Ovary (tissue), 9 donors: ENCODE data around the gene TMBIM4. TPM values are rescaled to one million over a fixed set of nuclear protein-coding genes. Genes with fewer than 3 reads are reported as not detected.
"Not testable (repeated sequence)": the region's sequence is repeated elsewhere in the genome, so short reads cannot be mapped to it uniquely, and the experiment has no call there.

Experiments
- DNase-seq, 5 donors: peaks; one replicate each; pipeline ENCODE4 v3.0.0-alpha.2; 2019 to 2020
- H3K27ac ChIP-seq, 2 donors: fragments of 200-600 bp; one replicate each; pipeline versions ENCODE4 v1.5.1 to v1.8.0; 2019 to 2022
- H3K27me3 ChIP-seq: fragments of 200-600 bp; one replicate; pipeline ENCODE4 v1.8.0; 2022
- H3K36me3 ChIP-seq: fragments of 200-600 bp; sonication (generic); one replicate; pipeline ENCODE4 v1.5.1; 2019
- H3K4me1 ChIP-seq: one replicate; pipeline ENCODE4 v1.8.1; 2013; ENCODE audit warnings: mild to moderate bottlenecking, moderate library complexity; ENCODE audit not compliant: insufficient read depth
- H3K4me3 ChIP-seq: fragments of 200-600 bp; sonication (generic); one replicate; pipeline ENCODE4 v1.5.1; 2017
- H3K9me3 ChIP-seq, 2 donors: fragments of 200-600 bp in 1 of 2; sonication (generic) in 1 of 2; one replicate each; pipeline versions ENCODE4 v1.5.1 to v1.8.1; 2013 to 2019; ENCODE audit warnings: mild to moderate bottlenecking in 1 of 2, moderate library complexity in 1 of 2
- CTCF ChIP-seq, 3 donors: fragments of 450-650 bp in 2 of 3; fragments of 200-600 bp in 1 of 3; IDR thresholded peaks; one replicate each; pipeline versions ENCODE4 v1.5.1 to v1.8.0; 2016 to 2022; ENCODE audit warnings: antibody characterized with exemption in 3 of 3, mild to moderate bottlenecking in 1 of 3
- EP300 ChIP-seq: sonication (generic); formaldehyde crosslinking; IDR thresholded peaks from one replicate; pipeline ENCODE4 v1.6.1; 2017; ENCODE audit warnings: antibody characterized with exemption
- POLR2A ChIP-seq: fragments of 450-650 bp; IDR thresholded peaks from one replicate; pipeline ENCODE4 v1.6.1; 2017; ENCODE audit warnings: antibody characterized with exemption, mild to moderate bottlenecking, moderate library complexity
- WGBS, 3 donors: extraction: QIAGEN DNeasy Blood & Tissue Kit in 1 of 3; methylation state at CpG; one replicate each; pipeline versions ENCODE4 v1.1.5 to v1.1.7; 2013 to 2017; 5-methylcytosine and 5-hydroxymethylcytosine counted together
- intact Hi-C, 4 donors: fragments of 100-400 bp; cut with DNase I; formaldehyde crosslinking; loops; one replicate each; pipeline versions ENCODE4 v1.11.0 to v1.15.1; 2022 to 2023
- polyA plus RNA-seq, 2 donors: library from polyadenylated mRNA; stranded (reverse); fragments of 200-250 nt in 1 of 2; fragments of 350-450 nt in 1 of 2; fragmentation: Illumina TruSeq in 1 of 2; extraction: RNeasy Lipid Tissue Mini Kit (QIAGEN cat#74804) in 1 of 2; gene quantifications; one replicate each; pipeline ENCODE4 v1.2.3, GENCODE V29; 2013 to 2014
- total RNA-seq, 7 donors: library from RNA; depleted of rRNA in 2 of 7; stranded (reverse); fragments of >200 nt in 2 of 7; fragmentation: NEBNext Ultra II Directional in 3 of 7; extraction: Animal tissue kit (Norgen Biotek cat#: 25700) in 3 of 7; gene quantifications; one replicate each; pipeline versions ENCODE4 v1.1.0 to v1.2.4, GENCODE V29; 2016 to 2023
- donor health status: DM: no; HTN: no; CAD: no; lungs with moderate emphysema.
- donor health status: DM: no; HTN: no; CAD: no.
- donor health status: Bipolar disorder and iron deficiency.
- donor health status: DM: yes; HTN: yes; CAD: no.
- donor health status: DM: no; HTN: no; CAD: no.
- donor health status: DM: yes; HTN: yes; CAD: no.

The TMBIM4 gene
- total and polyA plus RNA-seq, 9 donors, result 78.3 to 154 (median 112) TPM

GRCh38 chr12:66188584-66189485 lies 19.0 kb upstream of the TMBIM4 start, which contains the start of gene IRAK3:
Gene IRAK3, plus strand, starts transcription at chr12:66189214. Its CDS starts 86 bp downstream, at chr12:66189300.
- Histone ChIP-seq H3K36me3 (no peaks in the 10 kb centered on the region), H3K27me3 (no peaks in the 10 kb centered on the region), H3K27ac (peak within 1 kb of the TSS in 1 of 2 donors; percentile 50), H3K9me3 (no peaks in the 10 kb centered on the region), H3K4me1 (no peaks in the 10 kb centered on the region), H3K4me3 (peak within 1 kb of the TSS; percentile 35)
- 17 to 30% (median 28%) methylated on average over 49 to 82 of the region's 82 CpGs for WGBS, 3 donors
- peak; percentile 49 to 80 (median 63) for DNase-seq
- peak; percentile 57 for TF ChIP-seq POLR2A
- peak; percentile 82 for TF ChIP-seq EP300
- TF ChIP-seq CTCF (IDR thresholded peaks at IDR 0.05), result no peak
- intact Hi-C loops, result no loop called here

GRCh38 chr12:66187821-66188220 lies 18.0 kb upstream of the TMBIM4 start:
- DNase-seq, result no peak
- intact Hi-C loops, result no loop called here
- TF ChIP-seq POLR2A (no peak), EP300 (no peak), CTCF (IDR thresholded peaks at IDR 0.05) (no peak)
- no peaks in the 10 kb centered on the region for H3K36me3 ChIP-seq
- H3K27me3 ChIP-seq, result no peaks in the 10 kb centered on the region
- no peak overlapping the region for H3K27ac ChIP-seq
- H3K4me1 ChIP-seq, result no peaks in the 10 kb centered on the region
- 91 to 94% (median 92%) methylated on average over 4 of the region's 4 CpGs for WGBS, 3 donors
- no peaks in the 10 kb centered on the region for H3K9me3 ChIP-seq
- H3K4me3 ChIP-seq, result no peak overlapping the region

DNA sequence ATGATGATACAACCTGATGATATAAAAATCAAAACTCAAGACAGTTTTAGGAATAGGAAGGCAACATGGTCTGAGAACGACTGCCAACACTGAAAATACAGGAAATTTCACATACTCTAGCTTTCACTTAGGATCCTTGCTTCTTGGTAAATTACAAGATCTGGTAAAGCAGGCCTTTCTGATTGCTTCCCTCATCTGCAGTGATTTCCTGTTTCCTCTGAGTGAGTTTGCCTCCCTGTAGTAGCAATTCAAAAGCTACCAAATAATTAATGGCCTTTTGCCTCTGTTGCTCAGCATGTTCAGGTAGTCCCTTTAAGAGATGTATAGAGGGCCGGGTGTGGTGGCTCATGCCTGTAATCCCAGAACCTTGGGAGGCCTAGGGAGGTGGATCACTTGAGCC lies 17.2 kb upstream of the TMBIM4 start:
- no peak for TF ChIP-seq EP300
- no peak for TF ChIP-seq POLR2A
- no peak for TF ChIP-seq CTCF (IDR thresholded peaks at IDR 0.05)
- Histone ChIP-seq H3K27me3 (no peaks in the 10 kb centered on the region), H3K4me1 (no peaks in the 10 kb centered on the region), H3K27ac (no peak overlapping the region), H3K4me3 (no peak overlapping the region), H3K36me3 (no peaks in the 10 kb centered on the region), H3K9me3 (no peaks in the 10 kb centered on the region)
- DNase-seq, result no peak
- WGBS, 3 donors, result 77 to 82% (median 79%) methylated on average over 2 of the region's 2 CpGs
- intact Hi-C loops, result no loop called here

DNA sequence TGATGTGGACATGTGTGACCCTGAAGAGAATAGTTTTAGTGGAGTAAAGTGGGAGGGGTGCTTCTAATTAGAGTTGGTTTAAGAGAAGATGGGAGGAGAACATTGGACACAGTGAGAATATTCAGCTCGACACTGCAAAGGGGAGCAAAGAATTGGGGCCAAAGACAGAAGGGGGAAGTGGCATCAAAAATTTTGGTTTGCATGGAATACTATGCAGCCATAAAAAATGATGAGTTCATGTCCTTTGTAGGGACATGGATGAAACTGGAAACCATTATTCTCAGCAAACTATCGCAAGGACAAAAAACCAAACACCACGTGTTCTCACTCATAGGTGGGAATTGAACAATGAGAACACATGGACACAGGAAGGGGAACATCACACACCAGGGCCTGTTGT lies 15.0 kb upstream of the TMBIM4 start:
- H3K9me3 ChIP-seq, intact Hi-C loops, DNase-seq, H3K4me1 ChIP-seq, H3K27ac ChIP-seq, H3K27me3 ChIP-seq, H3K36me3 ChIP-seq, H3K4me3 ChIP-seq: not testable (repeated sequence)
- WGBS, 3 donors, result 89 to 95% (median 92%) methylated on average over 3 of the region's 3 CpGs

DNA sequence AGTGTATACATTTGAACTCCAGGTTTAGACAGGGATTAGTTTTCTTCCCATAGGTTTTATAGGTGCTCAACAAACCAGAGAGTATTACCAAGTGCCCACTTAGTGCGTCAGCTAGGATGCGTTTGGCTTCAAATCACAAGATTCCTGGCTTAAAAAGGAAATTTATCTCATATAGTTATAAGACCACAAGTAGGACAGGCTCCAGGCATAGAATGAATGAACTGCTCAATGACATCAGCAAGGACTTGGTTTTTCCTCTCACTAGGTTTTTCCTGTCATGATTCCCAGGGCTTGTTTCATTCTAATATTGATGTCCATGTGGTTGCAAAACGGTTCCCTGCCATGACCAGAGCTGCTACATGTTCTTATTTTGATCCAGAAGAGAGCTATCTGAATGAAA lies 13.2 kb upstream of the TMBIM4 start:
- H3K4me3 ChIP-seq, result no peak overlapping the region
- intact Hi-C loops, result no loop called here
- DNase-seq, result no peak
- no peaks in the 10 kb centered on the region for H3K9me3 ChIP-seq
- TF ChIP-seq CTCF (IDR thresholded peaks at IDR 0.05) (no peak), POLR2A (no peak)
- 73 to 77% (median 75%) methylated on average over 3 of the region's 3 CpGs for WGBS, 3 donors
- no peak overlapping the region for H3K27ac ChIP-seq
- H3K4me1 ChIP-seq, result no peaks in the 10 kb centered on the region
- no peaks in the 10 kb centered on the region for H3K27me3 ChIP-seq
- H3K36me3 ChIP-seq, result no peaks in the 10 kb centered on the region
